GM18519 (cell line): ENCODE results near the gene HILPDA.
"Not testable (repeated sequence)": the region's sequence is repeated elsewhere in the genome, so short reads cannot be mapped to it uniquely, and the experiment has no call there.

ENCODE experiments used
- ATAC-seq: cut with Tn5 transposase; IDR thresholded peaks from one replicate; pipeline ENCODE4 v1.9.1; 2021; ENCODE audit warnings: mild to moderate bottlenecking, moderate library complexity; ENCODE audit not compliant: unreplicated experiment, low FRiP score

HILPDA gene

DNA sequence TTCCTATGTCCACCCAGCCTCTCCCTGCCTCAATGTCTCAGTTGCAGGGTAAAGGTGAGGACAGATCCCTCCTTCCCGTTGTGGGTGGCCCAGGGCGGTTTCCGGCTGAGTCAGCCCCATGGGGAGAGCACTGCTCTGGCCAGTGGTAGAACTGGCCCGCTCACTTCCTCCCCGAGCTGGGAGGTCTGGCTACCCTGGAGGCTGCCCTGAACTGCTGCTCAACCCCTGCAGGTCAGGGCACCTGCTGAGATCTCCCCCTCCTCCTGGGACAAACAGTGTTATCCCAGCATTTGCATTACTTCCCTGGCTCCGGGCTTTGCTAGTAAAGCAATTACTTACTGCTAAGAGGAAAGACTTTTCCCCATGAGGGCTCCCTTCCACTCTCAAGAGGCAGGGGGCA lies 24.5 kb upstream of the HILPDA start:
- ATAC-seq = no peak

DNA sequence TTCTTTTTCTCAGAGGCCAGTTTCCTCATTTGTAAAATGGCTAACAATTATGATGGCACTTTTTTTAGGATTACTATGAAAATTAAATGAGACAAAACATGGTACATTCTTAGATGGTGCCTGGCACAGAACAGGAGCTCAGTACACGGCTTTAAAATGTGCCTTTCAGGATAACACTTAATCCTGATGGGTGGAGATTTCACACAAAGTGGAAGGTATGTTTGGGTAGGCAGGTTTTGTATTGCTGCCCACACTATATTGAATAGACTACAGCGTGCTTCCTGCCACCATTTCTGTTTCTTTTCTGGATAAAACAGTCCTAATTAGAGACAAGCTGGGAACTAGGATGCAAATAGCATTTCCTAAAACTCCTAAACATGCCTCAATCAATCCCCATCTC lies 23.9 kb upstream of the HILPDA start:
- ATAC-seq = no peak

DNA sequence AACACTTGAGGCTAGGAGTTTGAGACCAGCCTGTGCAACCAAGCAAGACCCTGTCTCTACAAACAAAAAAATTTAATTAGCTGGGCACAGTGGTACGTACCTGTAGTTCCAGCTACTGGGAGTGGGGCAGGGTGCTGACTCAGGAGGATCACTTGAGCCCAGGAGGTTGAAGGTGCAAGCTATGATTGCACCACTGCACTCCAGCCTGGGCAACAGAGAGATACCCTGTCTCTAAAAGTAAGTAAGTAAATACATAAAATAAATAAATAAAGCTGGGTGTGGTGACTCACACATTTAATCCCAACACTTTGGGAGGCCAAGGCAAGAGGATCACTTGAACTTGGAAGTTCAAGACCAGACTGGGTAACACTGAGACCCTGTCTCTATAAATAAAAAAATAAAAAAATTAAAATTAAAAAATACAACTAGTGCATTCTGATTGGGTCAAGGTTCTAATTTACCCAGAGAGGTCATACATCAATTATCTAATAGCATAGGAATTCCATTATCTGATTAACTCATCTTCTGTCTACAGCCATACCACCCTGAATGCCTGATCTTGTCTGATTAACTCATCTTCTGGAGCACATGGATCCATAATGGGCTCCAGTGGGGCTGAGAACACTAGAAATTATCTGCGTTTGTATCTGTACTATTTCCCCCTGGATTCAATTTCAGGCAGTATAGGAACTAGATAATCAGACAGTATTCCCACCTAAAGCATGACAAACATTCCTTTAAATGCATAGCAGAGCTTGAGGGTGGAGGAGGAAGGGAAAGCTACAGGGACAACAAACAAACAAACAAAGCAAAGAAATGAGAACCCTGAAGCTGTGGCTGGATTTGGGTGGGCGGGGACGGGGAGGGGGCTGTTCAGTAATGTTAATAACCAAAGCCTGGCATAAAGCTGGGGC lies 21.0 kb upstream of the HILPDA start:
- ATAC-seq = no peak

DNA sequence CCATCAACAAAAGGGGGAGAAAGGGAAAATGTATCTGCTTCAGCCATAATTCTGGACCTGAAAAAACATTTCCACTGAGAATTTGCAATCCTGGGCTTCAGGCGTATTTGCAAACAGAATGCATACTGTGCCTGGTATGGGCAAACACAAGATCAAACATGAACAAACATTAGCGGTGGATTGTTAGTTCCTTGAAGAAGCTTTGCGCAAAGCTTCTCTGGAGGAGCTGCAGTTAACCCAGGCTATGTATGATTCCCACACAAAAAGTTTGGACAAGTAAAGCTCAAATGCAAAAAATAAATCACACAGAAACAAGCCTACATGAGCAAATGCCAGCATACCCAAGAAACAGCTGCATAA lies 20.4 kb upstream of the HILPDA start:
- ATAC-seq = no peak

DNA sequence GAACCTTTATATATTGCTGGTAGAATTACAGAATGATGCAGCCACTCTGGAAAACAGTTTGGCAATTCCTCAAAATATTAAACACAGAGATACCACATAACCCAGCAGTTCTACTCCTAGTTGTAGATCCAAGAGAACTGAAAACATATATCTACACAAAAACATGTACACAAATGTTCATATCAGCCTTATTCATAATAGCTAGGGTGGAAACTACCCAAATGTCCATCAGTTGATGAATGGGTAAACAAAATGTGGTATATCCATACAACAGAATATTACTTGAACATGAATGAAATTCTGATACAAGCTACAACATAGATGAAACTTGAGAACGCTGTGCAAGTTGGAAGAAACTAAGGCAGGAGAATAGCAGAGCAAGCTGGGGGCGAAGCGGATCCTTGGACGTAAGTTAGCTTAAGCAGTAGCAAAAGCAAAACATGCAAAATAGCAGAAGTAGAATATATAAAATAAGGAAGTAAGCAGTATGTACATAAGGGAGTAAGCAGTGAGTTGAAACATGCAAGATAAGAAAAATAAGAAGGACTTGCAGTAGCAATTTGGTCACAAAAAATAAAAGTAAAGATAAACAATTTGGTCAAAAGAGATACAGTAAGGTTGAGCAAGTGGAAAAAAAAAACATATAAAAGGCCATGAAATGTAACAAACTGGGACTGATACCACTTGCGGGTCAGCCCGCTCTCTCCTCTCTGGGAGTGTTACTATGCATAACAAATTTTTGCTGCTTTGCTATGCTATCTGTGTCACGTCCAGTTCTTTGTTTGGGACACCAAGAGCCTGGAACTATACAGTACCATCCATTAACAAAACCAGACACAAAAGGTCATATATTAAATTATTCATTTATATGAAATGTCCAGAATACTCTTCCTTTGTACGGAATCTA lies 18.0 kb upstream of the HILPDA start:
- ATAC-seq = no peak

DNA sequence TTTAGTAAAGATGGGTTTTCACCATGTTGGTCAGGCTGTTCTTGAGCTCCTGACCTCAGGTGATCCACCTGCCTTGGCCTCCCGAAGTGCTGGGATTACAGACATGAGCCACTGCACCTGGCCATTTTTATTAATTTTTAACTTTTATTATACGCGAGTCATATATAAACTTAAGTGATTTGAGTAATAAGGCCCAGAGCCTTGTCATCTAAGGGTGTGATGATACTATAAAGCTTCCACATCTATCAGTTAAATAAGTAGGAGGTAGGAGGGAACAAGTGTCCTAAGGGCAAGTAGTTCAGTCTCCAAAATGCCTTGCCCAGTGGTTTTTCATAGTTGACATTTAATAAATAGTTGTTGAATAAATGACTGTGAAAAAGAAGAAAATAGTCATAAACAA lies 13.3 kb upstream of the HILPDA start:
- ATAC-seq = no peak

DNA sequence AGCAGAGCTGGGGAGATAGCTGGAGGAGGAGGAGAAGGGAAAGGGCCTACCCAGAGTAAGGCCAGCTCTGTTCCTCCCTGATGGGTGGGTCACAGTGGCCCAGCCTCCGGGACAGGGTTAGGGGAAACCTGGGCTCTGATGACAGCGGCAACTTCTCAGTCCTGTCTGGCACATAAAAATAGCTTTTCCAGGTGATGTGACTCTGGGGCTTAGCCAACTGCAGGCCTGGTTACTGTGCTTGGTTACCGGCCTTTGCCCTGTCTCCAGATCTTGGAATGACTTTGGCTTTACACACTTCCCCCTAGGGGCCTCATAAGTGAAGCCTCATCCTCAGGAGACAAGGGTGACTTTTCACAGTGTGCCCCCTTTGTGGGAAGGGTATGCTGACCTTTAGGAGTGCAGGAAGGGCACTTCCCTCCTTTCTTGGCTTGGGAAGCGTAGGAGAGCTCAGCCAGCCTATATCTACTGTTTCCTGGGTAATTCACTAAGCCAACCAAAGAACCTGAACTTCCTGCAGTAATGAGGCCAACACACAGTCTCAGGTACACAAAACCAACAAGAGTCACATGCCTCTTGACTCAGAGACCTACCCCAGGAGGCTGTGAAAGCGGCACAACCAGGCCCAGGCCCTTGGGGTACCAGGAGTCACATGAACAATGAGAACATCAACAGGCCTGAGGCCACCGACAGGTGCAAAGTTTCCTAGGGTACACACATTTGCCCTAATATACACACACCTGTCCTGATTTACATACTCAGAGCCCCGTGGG lies 11.7 kb upstream of the HILPDA start:
- no peak for ATAC-seq

DNA sequence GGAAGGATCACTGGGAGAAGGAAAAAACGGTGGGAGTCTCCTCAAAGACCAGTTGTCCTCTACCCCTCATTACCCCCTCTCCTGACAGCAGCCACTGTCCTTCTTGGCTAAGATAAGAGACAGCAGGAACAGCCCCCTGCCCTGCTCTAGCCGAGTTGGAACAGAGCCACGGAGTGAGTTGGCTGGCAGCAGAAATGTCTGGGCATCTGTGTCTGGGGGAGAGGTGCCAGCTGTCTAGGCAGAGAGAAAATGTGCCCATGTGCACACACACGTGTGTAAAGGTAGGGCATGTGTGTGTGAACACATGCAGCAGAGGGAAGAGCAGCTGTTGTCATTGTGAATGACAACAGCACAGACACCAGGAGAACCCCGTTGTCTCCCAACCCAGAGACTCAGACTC lies 9.4 kb upstream of the HILPDA start:
- ATAC-seq = no peak

DNA sequence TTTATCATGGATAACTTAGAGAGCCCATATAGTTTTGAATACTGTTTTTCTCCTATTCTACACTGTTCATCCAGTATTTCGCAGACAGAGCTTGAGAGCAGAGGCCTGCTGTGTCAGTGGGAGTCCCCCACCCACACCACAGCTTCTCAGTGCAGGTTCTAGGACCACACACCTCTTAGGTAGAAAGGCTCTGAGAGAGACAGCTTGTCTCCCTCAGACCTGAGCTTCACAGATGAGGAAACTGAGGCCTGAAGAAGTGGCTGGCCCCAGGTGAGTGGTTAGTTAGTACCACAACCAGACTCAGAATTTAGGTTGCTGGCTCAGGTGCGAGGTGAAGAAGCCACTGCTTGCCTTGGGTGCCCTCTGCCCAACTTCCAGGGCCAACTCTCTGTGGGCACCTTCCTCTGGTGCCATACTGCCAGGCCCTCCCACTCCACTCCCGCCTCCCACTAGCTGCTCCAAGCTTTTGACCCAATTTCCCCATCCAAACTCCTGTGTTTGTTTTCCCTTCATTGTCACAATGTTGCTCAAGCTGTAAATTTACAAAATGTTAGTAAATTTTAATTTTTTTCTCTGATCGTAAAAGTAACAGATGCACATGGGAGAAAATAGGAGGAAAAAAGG lies 7.6 kb upstream of the HILPDA start:
- ATAC-seq = no peak

DNA sequence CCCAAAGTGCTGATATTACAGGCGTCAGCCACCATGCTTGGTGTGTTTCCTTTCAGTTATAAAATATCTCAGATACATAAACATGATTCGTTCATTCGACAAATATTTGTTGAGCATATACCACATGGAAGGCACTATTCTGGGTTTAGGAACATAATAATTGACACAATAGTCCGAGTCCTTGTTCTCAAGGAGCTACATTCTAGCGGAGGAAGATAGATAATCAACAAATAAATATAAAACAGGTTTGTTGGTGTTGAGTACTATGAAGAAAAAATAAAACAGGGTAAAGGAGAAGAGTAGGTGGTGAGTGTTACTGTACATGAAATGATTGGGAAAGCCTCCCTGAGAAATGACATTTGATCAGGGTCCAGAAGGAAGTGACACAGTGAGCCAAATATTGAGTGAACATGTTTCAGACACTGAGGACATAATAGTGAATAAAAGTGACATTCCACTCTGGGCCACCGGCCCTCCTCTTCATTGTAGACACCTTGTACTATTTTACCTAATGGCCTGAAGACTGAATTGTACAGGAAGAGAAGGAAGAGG lies 6.9 kb upstream of the HILPDA start:
- ATAC-seq = no peak

DNA sequence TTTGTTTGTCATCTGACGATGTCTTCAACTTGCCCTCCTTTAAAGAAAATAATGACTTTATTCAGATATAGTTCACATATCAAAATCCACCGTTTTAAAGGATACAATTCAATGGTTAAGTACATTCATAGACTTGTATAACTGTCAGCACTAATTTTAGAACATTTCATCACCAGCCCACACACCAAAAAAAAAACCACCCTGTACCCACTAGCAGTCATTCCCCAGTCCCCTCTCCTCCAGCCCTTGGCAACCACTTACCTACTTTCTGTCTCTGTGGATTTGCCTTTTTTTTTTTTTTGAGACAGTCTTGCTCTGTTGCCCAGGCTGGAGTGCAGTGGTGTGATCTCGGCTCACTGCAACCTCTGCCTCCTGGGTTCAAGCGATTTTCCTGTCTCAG lies 5.3 kb upstream of the HILPDA start:
- no peak for ATAC-seq

DNA sequence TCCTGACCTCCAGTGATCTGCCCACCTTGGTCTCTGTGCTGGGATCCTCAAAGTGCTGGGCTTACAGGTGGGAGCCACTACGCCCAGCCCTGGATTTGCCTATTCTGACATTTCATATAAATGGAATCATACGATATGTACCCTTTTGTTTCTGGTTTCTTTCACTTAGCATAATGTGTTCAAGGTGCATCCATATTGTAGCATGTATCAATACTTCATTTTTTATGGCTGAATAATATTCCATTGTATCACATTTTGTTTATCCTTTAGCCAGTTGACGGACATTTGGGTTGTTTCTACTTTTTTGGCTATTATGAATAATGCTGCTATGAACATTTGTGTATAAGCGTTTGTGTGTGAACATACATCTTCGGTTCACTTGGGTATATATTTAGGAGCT lies 4.8 kb upstream of the HILPDA start:
- ATAC-seq = no peak

DNA sequence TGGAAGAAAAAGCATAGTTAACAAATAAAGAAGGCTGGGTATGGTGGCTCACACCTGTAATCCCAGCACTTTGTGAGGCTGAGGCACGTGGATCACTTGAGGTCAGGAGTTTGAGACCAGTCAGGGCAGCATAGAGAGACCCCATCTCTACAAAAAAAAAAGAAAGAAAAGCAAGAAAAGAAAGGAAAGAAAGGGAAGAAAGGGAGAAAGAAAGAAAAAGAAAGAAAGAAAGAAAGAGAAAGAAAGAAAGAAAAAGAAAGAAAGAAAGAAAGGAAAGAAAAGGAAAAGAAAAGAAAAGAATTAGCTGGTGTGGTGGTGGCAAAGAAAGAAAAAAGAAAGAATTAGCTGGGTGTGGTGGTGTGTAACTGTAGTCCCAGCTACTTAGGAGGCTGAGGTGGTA lies 3.1 kb upstream of the HILPDA start:
- ATAC-seq = no peak

DNA sequence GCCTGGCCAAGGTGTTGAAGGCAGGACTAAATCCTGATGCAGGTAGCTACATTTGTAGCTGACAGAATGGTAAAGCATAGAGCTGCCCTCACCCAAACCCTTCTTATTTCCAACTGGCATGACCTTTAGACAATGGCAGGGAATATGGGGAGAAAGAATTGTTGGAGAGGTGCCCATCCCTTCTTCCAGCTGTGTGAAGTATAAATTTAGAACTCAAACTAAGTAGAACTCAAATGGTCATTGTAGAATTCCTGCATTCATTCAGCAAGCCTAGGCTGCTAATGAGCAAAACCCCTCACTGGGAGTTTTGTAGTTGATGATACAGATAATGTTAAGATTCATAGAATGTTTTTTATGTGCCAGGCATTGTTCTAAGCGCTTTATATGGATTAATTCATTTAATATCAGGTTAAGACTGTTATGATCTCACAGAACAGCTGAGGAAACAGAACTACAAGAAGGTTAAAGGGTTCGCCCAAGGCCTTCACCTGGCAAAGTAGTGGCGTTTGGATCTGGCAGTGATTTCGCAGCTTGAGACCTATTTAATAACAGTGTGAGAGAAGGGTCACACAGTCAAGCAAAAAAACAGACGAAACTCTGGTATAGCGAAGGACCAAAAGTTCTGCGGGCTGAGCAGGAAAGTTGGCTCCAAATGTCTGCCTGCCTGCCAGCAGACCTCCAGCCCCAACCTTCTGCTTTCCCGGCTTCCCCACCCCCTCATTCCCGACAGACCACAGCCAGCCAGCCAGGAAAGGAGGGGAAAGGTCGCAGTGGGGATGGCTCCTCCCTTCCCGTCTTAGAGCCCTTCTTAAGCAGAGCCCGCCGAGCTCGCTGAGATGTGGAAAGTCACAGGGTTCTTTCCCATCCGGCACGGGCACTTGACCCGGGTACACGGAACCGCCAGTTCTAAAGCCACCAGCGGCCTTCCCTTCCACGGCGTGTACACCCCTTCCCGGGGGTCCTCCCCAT lies 1.6 kb upstream of the HILPDA start:
- ATAC-seq = no peak

DNA sequence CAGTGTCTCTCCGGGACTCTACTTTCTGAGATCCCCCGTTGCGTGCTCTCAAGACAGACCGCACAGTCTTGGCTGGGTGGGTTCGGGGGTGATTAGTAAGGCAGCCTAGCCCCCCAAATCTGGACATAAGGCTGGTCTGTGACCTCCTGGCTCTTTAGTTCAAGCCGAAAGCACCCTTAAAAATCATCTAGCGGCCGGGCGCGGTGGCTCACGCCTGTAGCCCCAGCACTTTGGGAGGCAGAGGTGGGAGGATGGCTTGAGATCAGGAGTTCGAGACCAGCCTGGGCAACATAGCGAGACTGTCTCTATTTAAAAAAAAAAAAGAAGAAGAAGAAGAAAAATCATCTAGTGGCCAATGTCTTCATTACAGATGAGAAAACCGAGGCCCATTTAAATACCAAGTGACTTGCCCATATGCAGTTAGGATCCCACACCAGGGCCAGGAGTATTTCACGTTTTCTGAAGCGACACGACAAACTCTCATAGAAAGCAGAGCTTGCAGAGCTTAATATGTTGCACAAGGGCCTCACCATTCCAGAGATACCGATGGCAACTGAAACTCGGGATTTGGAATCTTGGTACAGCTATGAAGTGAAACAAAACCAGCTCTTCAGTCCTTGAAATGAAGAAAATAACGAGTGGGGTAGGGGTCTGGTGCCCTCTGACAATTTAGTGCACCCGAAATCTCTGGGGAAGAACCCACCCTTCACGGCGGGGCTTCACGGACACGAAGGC lies 703 bp upstream of the HILPDA start:
- ATAC-seq = no peak

DNA sequence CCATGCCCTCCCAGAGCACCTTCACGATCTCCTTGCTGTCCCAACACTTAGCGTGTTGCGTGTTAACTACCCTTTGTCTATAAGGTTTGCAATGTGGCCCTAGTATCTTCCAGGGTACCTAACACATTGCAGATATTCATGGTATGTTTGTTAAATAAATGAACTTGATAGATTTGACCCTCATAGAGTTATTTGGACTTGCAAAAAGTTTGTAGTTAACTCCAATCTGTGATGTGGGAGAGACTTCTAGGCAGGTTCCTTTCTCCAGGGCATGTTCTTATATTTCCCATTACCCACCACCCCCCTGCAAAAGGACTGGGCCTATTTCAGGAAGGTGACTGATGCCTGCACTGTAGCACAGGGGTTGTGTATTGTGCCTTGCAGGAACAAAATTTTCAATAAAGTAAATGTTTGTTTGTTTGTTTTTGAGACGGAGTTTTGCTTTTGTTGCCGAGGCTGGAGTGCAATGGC lies 612 bp downstream of the HILPDA start:
- no peak for ATAC-seq

DNA sequence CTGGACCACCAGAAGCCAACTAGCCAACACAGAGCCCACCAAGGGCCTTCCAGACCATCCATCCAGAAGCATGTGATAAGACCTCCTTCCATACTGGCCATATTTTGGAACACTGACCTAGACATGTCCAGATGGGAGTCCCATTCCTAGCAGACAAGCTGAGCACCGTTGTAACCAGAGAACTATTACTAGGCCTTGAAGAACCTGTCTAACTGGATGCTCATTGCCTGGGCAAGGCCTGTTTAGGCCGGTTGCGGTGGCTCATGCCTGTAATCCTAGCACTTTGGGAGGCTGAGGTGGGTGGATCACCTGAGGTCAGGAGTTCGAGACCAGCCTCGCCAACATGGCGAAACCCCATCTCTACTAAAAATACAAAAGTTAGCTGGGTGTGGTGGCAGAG lies 1.7 kb downstream of the HILPDA start:
- ATAC-seq = not testable (repeated sequence)

DNA sequence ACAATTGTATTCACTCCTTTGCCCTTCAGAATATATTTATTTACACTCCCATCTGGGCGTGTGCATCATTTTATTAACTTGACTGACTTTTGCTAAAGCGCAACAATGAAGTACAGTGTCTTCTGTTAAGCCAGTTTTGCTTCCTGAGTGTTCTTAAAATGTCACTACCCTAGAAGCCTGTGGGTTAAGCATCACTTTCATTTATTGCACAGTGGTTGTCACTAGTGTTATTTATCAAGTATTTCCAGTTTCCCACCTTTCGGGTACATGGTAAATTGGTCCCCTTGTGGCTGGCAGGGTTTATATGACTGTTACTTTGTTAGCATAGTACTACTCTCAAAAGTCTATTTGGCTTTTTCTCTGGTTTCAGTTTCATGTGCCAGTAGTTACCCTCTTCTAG lies 3.3 kb downstream of the HILPDA start:
- ATAC-seq = peak; percentile 23
